Measurements from ENCODE around the gene UBTD2.

Gene UBTD2

DNA sequence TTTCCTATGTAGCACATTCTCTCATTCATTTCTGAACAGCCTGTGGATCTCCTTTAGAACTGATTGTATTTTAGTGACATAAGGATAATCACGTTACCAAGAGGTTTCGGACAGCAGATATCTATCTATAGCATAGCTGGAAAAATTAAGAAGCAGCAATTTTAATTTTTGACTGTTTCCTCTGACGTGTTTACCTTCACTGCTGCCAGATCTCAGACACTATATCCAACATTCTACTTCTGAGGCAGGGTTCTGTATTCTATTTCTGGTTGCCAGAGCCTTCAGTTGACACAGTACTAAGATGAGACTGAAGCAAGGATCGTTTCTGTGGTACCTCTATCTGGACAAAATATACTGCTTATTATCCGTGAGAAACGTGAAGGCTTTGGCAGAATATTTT lies 89.7 kb downstream of the UBTD2 start, which contains the start of gene EFCAB9:
EFCAB9 (plus strand) TSS at position 301 of the 400 bp plus-strand sequence; CDS start at position 302, 1 bp downstream.
- H3K27me3 ChIP-seq (replicated peaks): no peaks in the 10 kb centered on the region
- DNase-seq: no peak
- no peaks in the 10 kb centered on the region for H3K36me3 ChIP-seq (replicated peaks)
- H3K27ac ChIP-seq: no peak within 1 kb of the TSS
- in situ Hi-C loops (cut with HindIII; ENCODE audit: low pct_ligation_motif_present, low sequenced_read_pairs): no loop called here
- TF ChIP-seq, protein P1, sequence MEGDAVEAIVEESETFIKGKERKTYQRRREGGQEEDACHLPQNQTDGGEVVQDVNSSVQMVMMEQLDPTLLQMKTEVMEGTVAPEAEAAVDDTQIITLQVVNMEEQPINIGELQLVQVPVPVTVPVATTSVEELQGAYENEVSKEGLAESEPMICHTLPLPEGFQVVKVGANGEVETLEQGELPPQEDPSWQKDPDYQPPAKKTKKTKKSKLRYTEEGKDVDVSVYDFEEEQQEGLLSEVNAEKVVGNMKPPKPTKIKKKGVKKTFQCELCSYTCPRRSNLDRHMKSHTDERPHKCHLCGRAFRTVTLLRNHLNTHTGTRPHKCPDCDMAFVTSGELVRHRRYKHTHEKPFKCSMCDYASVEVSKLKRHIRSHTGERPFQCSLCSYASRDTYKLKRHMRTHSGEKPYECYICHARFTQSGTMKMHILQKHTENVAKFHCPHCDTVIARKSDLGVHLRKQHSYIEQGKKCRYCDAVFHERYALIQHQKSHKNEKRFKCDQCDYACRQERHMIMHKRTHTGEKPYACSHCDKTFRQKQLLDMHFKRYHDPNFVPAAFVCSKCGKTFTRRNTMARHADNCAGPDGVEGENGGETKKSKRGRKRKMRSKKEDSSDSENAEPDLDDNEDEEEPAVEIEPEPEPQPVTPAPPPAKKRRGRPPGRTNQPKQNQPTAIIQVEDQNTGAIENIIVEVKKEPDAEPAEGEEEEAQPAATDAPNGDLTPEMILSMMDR (IDR thresholded peaks at IDR 0.05; ENCODE audit: low read depth, low read length, missing control alignments): no peak
- H3K4me3 ChIP-seq (ENCODE audit: low read depth, low read length): no peak within 1 kb of the TSS

DNA sequence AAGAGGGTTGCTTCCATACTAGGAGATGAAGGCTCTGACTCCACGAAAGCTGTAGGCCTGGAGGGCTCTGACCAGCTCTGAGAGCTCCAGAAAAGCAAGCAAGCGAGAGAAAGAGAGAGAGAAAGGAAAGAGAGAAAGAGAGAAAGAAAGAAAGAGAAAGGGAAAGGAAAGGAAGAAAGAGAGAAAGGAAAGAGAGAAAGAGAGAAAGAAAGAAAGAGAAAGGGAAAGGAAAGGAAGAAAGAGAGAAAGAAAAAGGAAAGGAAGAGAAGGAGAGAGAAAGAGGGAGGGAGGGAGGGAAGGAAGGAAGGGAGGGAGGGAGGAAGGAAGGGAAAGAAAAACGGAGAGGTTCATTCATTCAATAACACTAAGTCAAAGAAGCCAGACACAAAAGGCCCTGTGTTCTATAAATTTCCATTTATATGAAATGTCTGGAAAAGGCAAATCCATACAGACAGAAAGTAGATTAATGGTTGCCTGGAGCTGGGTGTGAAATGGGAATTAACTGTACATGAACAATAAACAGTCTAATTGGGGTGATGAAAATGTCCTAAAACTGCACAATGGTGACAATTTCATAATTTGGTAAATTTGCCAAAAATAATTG lies 93.8 kb downstream of the UBTD2 start:
- DNase-seq: no peak
- Histone ChIP-seq H3K4me3 (ENCODE audit: low read depth, low read length) (peak overlapping the region; percentile 20), H3K27ac (peak overlapping the region; percentile 35), H3K36me3 (replicated peaks) (no peaks in the 10 kb centered on the region), H3K27me3 (replicated peaks) (no peaks in the 10 kb centered on the region)
- in situ Hi-C loops (cut with HindIII; ENCODE audit: low pct_ligation_motif_present, low sequenced_read_pairs): no loop called here
- TF ChIP-seq, protein P1 (IDR thresholded peaks at IDR 0.05; ENCODE audit: low read depth, low read length, missing control alignments): no peak

DNA sequence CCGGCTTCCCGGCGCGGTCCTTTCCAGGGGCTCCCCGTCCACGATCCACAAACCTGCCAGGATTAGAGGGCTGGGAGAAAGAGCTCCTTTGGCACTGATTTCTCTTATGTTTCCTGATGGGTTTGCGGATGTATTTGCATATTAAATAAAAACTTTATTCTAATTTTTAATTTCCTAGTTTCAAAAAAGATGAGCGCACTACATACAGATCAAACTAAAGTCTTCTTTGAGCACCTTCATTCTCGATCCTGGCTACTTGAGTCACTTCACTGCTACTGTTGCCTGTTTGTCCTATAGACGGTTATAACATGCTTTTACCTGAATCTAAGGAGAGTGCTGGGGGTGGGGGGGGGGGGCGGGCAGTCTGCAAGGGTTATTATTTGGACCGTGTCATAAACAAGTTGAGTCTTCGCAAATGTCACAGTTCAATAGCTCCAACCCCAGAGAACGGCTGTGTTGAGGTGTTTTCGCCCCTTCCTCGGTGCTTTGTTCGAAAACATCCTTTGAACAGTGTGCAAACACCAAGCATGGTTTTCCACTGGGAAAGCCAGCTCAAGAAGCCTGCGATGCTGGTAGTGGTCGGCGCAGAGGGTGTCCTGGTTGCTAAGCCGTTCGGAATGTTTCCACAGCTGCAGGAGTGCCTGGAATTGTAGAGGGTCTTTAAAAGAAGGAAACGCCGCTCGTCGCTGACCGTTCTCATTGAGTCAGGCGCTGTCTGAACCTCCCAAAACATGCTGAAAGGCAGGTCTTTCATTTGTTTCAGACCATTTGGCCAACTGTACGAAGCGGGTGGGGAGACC lies 94.5 kb downstream of the UBTD2 start:
- peak; percentile 68 for DNase-seq
- peak overlapping the region; percentile 35 for H3K27ac ChIP-seq
- no peaks in the 10 kb centered on the region for H3K27me3 ChIP-seq (replicated peaks)
- peak overlapping the region; percentile 94 for H3K4me3 ChIP-seq (ENCODE audit: low read depth, low read length)
- in situ Hi-C loops (cut with HindIII; ENCODE audit: low pct_ligation_motif_present, low sequenced_read_pairs): no loop called here
- TF ChIP-seq, protein P1 (IDR thresholded peaks at IDR 0.05; ENCODE audit: low read depth, low read length, missing control alignments): no peak
- no peaks in the 10 kb centered on the region for H3K36me3 ChIP-seq (replicated peaks)

DNA sequence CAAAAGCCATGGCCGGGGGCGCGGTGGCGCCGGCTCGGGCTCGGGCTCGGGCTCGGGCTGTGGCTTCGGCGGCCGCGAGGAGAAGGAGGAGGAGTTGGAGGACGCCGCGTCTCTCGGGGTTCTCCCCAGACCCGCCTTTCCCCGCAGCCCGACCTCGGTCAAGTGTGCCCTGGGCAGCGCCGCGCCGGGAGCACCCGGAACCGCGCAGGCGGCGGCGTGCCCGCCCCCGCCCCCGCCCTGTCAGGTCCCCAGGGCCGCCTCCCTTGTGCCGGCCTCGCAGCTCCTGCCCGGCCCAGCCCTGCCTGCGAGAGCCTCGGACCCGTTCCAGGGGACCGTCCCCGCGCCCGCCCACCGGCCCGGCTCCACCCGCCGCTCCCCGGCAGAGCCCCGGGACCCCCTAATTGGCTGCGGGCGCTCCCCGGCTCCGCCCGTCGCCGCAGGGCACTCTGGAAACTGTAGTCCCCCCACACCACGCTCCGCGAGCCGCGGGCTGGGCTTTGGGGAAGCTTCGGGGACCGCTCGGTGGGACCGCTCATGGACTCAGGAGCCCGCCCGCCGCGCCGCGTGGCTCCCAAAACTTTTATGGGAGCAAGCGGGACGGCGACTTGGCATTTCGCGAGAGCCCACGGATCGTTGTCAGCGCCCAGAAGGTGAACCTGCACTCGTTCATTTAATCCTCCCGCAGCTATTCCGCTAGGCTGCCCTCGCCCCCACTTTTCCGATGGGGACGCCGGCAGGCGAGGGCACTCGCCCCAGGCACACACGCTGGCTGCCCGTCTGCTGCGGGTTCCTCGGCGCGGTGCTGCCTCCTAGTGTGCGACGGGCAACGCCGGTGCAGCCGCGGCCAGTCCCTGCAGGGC lies 95.3 kb downstream of the UBTD2 start, which contains the start of gene STK10:
STK10 (minus strand) TSS at position 192 of the 860 bp plus-strand sequence; CDS start at position 10, 182 bp downstream.
- in situ Hi-C loops (cut with HindIII; ENCODE audit: low pct_ligation_motif_present, low sequenced_read_pairs): no loop called here
- TF ChIP-seq, protein P1 (IDR thresholded peaks at IDR 0.05; ENCODE audit: low read depth, low read length, missing control alignments): peak; percentile 77
- DNase-seq: peak; percentile 78
- Histone ChIP-seq H3K27me3 (replicated peaks) (no peaks in the 10 kb centered on the region), H3K4me3 (ENCODE audit: low read depth, low read length) (peak within 1 kb of the TSS; percentile 94), H3K27ac (peak within 1 kb of the TSS; percentile 26), H3K36me3 (replicated peaks) (no peaks in the 10 kb centered on the region)

DNA sequence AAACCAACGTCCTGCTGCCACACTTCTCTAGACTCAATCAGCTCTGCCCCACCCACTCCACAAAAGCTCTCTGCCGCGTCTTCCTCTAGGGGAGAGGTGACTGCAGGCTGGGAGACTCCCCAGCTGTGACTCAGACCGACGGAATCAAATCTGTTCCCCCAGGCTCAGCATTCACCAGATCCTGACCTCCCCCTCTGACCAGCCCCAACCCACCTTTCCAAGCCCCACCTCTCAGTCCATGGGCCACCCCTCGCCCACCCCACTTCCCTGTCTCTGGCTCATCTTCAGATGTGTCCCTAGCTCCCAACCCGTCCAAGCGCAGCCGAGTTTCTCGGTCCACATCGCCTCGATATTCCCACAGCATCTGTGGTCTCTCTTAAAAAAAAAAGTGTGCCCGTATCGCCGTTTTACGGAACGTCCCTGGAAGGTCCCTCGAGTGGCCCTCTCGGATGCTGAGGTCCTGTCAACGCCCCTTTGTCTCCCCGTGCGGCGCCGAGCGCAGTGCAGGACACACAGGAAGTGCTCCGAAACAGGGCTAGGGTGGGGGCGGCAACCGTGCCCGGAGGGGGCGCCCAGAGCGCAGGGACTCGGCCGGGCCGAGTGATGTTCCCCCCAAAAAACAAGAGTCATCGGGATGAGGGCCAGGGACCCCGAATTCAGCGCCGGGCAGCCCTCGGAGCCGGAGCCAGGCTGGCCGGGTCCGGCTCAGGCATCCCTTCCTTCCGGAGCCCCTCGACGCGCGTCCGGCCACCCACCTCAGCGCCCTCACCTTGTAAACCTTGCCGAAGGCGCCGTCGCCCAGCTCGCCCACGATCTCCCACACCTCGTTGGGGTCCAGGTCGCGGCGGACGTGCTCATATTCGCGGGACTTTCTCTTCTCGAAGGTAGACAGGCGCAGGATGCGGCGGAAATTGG lies 96.2 kb downstream of the UBTD2 start:
- no peaks in the 10 kb centered on the region for H3K36me3 ChIP-seq (replicated peaks)
- TF ChIP-seq, protein P1 (IDR thresholded peaks at IDR 0.05; ENCODE audit: low read depth, low read length, missing control alignments): peak; percentile 13
- peak; percentile 68 for DNase-seq
- H3K27me3 ChIP-seq (replicated peaks): no peaks in the 10 kb centered on the region
- in situ Hi-C loops (cut with HindIII; ENCODE audit: low pct_ligation_motif_present, low sequenced_read_pairs): no loop called here
- peak overlapping the region; percentile 94 for H3K4me3 ChIP-seq (ENCODE audit: low read depth, low read length)
- H3K27ac ChIP-seq: peak overlapping the region; percentile 26
